Islet precursor cell (in vitro differentiated cells): ENCODE measurements around the gene SLC25A39.
"Not testable (repeated sequence)": the region's sequence is repeated elsewhere in the genome, so short reads cannot be mapped to it uniquely, and the experiment has no call there.

Experiments used
- DNase-seq: peaks from one replicate; pipeline ENCODE4 v3.0.0-alpha.2; 2018

Gene SLC25A39

DNA sequence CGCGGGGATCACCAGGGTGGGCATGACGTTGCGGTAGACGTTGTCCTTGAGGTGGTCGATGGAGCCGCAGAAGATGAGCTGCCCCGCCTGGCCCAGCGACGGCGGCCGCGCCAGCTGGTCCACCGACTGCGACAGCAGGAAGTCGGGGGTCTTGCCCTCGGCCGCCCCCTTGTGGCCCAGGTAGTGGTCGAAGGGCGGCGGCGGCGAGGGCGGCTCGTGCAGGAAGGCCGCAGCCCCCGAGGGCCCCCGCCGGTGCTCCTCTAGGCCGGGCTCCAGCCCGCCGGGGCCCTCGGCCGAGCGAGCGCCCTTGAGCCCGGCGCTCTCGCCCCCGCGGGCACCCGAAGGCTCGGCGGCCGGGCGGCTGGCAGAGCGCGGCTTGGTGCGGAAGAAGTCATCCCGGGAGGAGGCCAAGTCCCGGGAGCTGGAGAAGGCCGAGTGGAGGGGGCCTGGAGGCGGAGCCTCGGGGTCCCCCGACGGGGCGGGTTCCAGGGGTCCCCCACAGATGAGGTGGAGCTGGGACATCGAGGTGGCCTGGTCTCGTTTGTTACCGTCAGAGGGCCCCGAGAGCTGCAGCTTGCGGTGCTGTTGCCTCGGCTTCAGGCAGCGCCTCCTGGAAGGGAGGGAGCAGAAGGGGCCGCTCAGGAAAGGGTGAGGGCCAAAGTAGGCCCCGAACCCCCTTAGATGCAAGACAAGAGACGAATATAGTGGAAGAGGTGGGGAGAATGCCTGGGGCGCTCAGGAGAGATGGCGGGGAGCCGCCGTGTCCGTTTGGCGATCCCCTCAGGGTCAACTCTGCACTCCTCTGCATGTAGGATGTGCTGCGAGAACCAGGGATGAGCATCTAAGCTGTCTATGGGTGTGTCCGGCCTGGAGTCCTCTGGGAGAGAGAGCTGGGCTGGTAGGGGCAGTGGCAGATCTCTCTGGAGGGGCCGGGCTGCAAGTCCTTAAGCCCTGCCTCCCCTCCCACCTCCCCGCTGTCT is 30.2 kb upstream of the SLC25A39 start:
- DNase-seq = peak; percentile 89

DNA sequence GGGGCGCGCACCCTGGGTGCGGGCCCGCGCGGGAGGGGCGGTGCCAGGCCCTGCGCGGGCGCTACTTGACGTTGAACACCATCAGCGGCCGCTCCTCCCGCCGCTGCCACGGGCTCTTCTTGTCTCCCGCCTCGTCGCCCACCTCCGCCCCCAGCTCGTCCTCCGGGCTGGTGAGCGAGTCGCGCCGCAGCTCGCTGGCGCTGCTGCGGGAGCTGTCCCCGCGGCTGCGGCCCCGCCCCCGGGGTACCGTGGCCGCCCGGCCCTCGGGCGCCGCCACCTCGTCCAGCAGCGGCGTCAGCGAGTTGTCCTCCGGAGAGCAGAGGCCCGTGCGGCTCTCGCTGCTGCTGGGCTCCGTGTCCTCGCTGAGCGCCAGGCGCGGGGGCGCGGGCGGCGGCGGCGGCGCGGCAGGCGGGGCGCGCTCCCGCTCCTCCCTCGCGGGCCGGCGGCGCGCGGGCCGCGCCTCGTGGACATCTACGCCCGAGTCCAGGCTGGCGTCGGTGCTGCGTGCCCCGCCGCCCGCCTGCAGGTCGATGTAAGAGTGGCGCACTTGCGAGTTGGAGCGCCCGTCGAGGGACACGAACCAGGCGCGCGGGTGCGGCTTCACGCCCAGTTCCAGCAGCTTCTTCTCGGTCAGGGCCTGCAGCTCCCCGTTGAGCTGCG is 29.2 kb upstream of the SLC25A39 start:
- DNase-seq = peak; percentile 79

DNA sequence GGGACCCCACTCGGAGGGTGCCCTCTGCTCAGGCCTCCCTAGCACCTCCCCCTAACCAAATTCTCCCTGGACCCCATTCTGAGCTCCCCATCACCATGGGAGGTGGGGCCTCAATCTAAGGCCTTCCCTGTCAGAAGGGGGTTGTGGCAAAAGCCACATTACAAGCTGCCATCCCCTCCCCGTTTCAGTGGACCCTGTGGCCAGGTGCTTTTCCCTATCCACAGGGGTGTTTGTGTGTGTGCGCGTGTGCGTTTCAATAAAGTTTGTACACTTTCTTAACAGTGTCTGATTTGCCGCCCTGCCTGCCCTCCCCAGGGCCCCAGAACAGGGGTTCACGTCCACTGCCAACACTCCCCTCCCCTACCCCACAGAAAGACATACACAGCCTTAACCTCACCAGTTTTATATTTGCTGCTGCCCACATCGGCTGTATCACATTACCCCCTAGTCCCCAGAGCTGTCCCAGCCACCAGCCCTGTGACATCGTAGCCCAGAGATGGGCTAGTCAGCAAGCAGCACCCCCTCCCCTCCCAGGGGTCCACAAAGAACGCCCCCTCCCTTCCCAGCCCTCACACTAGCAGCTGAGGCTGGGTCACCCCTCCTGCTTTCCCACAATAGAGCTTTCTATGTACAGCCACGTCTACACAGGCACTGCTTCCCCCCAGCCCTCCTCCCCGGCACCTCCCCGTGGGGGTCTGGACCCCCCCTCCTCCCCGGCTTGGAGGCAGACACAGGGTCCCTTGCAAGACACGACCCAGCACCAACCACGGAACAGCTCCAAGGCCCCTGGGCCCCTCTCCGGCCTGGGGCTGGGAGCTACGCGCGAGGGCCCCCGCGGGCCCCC is 28.4 kb upstream of the SLC25A39 start:
- DNase-seq = no peak

DNA sequence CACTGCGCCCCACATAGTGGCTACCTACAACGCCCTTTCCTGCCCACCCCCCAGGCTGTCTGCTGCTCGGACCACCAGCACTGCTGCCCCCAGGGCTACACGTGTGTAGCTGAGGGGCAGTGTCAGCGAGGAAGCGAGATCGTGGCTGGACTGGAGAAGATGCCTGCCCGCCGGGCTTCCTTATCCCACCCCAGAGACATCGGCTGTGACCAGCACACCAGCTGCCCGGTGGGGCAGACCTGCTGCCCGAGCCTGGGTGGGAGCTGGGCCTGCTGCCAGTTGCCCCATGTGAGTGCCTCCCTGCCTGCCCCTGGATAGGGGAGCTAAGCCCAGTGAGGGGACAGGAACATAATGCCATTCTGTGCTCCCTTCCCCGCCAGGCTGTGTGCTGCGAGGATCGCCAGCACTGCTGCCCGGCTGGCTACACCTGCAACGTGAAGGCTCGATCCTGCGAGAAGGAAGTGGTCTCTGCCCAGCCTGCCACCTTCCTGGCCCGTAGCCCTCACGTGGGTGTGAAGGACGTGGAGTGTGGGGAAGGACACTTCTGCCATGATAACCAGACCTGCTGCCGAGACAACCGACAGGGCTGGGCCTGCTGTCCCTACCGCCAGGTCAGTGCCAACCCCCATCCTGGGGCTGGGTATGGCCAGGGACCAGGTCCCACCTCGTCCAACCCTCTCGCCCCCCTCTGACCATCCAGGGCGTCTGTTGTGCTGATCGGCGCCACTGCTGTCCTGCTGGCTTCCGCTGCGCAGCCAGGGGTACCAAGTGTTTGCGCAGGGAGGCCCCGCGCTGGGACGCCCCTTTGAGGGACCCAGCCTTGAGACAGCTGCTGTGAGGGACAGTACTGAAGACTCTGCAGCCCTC is 27.6 kb upstream of the SLC25A39 start:
- no peak for DNase-seq

DNA sequence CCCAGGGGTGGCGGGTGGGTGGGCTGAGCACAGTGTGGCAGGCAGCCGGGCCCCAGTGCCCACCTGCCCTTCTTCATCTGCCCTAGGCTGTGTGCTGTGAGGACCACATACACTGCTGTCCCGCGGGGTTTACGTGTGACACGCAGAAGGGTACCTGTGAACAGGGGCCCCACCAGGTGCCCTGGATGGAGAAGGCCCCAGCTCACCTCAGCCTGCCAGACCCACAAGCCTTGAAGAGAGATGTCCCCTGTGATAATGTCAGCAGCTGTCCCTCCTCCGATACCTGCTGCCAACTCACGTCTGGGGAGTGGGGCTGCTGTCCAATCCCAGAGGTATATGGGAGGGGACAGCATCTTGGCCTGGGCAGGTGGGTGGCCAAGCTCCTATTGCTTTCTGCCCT is 26.8 kb upstream of the SLC25A39 start:
- no peak for DNase-seq

DNA sequence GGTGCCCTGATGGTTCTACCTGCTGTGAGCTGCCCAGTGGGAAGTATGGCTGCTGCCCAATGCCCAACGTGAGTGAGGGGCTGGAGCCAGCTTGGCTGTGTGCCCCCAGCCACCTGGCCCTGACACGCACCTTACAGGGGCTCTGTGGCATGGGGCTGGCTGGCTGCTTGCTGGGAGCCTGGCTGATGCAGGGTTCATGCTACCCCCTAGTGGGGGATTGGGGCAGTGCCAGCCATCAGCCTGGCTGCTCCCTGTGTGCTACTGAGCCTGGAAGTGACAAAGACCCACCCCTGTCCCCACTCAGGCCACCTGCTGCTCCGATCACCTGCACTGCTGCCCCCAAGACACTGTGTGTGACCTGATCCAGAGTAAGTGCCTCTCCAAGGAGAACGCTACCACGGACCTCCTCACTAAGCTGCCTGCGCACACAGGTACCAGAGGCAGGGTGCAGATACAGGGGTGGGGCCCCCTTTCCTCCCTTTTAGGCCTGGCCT is 26.2 kb upstream of the SLC25A39 start:
- DNase-seq = peak; percentile 93

DNA sequence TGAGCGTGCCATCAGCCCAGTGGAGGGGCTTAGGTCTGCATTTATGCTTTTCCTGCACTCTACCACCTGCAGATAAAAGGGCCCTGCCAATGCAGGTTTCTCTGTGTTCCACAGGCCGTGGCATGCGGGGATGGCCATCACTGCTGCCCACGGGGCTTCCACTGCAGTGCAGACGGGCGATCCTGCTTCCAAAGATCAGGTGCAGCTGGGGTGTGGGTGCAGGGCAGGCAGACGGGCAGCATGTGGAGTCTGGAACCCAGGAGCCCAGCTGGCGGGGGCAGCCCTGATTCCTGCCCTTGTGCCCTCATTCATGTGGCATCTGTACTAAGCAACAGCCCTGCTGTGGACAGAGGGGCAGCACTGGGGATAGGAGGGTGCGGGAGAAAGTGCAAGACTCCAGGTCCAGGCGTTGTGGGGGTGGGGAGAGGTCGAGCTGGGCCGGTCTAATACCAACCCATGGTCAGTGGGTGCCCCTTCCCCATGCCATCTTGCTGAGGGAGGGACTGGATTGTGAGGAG is 25.0 kb upstream of the SLC25A39 start:
- DNase-seq = no peak

DNA sequence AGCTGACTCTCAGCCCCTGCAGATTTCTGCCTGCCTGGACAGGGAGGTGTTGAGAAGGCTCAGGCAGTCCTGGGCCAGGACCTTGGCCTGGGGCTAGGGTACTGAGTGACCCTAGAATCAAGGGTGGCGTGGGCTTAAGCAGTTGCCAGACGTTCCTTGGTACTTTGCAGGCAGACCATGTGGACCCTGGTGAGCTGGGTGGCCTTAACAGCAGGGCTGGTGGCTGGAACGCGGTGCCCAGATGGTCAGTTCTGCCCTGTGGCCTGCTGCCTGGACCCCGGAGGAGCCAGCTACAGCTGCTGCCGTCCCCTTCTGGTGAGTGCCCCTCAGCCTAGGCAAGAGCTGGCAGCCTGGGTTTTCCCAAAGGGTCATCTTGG is 24.4 kb upstream of the SLC25A39 start:
- DNase-seq = no peak

DNA sequence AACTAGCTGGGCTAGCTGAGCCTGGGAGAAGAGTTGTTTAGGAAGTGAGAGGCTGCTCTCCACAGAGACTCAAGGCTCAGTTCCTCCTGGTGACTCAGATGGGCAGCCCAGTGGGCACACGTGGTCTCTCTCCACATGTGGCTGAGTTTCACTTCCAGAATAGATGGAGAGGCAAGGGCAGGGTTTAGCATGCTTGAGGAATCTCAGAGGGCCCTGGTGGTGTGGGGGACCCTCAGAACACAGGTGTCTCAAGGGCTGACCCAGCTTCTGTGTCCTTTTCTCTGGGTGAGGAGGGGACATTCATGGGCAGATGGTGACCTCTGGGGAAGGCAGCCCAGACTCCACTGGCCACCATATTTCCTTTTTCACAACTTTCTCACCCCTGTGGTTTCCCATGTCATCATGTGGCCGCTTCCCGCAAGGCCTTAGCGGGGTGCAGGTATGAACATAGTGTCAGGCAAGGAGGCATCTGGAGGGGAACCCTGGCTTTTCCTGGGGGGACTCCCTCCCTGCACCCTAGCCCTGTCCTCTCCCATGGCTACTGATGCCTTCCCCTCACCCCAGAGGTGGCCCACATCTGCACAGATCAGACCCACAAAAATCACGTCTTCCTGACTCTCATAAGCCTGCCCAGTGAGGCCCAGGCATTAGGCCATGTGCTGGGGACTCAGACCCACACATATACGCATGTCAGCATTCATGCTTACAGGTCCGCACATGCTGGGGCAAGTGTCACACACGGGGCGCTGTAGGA is 23.8 kb upstream of the SLC25A39 start:
- no peak for DNase-seq

DNA sequence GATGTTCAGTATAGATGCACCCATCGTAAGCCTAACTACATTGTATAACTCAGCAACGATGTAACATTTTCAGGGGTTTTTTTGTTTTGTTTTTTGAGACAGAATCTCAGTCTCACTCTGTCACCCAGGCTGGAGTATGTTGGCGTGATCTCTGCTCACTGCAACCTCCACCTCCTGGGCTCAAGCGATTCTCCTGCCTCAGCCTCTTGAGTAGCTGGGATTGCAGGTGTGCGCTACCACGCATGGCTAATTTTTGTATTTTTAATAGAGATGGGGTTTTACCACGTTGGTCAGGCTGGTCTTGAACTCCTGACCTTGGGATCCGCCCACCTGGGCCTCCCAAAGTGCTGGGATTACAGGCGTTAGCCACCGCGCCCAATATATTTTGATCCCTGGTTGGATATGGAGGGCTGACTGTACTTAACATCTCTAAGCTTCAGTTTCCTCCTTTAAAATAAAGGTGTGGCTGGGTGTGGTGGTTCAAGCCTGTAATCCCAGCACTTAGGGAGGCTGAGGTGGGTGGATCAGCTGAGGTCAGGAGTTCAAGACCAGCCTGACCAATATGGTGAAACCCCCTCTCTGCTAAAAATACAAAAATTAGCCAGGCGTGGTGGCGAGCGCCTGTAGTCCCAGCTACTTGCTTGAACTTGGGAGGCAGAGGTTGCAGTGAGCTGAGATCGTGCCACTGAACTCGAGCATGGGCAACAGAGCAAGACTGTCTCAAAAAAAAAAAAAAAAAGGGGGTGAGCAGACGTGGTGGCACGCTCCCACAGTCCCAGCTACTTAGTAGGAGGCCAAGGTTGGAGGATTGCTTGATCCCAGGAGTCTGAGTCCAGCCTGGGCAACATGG is 22.8 kb upstream of the SLC25A39 start:
- not testable (repeated sequence) for DNase-seq

DNA sequence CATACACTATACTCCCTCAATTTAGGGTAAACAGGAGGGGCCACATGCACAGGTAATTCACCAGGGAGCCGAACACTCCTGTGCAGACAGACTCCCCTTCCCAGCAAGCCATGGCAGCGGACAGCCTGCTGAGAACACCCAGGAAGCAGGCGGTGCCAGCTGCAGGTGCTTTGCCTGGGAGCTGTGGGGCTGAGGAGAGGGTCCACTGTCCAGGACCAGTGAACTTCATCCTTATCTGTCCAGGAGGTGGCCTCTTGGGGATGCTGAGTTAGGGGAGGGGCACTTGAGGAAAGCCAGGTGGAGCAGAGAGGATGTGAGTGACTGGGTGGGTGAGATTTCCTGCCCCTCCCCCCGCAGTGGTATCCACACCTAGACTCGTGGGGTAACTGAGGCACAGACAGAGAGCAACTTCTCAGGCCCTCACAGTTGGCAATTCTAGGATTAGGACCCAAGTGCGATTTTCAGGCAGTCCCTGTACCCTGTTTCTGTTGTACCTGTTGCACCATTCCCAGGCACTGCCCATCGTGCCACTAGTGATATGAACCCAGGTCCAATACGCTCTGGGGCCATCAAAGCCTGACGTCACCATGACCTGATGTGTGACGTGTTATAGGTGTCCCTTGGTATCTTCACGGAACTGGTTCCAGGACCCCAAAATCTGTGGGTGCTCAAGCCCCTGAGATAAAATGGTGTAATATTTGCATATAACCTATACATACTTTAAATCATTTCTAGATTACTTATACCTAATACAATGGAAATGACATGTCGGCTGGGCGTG is 21.6 kb upstream of the SLC25A39 start:
- DNase-seq = peak; percentile 43

DNA sequence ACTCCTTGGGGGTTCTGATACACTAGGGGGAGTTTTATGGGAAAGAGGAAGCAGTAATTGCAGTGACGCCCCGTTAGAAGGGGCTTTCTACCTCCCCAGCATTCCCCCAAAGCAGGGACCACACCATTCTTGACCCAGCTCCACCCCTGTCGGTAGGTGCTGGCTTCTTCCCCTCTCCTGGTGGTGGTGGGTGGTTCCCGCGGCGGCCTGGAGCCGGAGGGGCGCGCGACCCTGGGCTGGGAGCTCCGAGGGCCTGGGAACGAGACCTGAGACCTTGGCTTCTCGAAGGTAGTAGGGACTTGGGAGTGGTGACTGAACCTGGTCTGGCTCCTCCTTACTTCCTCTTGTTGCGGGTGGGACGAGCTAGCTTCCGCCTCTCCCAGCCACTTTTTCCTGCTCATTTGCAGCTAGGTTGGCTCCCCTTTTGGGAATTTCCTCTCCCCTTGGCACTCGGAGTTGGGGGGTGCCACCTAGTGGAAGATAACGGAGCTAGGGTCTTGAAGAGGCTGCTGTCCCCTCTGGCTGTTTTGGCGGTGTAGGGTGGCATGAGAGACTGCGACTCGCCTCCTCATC is 20.9 kb upstream of the SLC25A39 start:
- peak; percentile 85 for DNase-seq

DNA sequence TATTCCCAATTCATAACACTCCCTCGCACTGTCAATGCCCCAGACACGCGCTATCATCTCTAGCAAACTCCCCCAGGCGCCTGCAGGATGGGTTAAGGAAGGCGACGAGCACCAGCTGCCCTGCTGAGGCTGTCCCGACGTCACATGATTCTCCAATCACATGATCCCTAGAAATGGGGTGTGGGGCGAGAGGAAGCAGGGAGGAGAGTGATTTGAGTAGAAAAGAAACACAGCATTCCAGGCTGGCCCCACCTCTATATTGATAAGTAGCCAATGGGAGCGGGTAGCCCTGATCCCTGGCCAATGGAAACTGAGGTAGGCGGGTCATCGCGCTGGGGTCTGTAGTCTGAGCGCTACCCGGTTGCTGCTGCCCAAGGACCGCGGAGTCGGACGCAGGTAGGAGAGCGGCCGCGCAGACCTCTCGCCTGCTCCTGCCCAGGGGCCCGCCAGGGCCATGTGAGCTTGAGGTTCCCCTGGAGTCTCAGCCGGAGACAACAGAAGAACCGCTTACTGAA is 20.4 kb upstream of the SLC25A39 start, which contains the start of gene GRN:
GRN (plus strand) TSS at position 364 of the 515 bp plus-strand sequence. CDS start 3,863 bp downstream, outside the sequence.
- peak; percentile 100 for DNase-seq

DNA sequence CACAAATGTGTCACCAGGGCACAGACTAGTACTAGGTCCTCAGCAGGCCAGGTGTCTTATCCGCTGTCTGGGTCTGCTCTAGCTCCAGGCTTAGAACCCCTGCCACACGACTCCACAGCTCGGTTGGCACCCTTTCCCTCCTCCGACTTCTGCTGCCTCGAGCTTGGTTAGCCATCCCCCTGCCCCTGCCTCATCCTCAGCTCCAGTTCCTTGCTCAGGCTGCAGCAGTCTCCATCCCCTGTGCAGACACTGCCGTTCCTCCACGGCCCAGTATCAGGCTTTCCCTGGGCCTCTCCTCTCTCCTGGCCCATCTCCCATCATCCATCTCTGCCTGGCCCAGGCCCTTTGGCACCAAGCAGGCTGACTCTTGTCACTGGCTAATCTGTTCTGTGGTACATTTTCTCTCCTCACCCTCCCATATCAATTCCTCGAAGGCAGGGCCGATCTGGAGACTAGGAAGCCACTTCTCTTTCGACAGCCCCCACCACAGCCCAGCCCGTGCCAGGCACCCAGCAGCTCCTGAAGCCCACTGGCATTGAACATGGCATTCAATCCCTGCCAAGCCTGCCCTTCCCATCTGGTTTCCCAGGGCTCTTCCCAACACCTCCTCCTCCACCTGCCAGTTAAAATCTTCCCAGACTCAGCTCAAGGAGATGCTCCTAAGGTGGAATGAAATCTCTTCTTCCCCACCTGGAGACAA is 19.0 kb upstream of the SLC25A39 start:
- DNase-seq = no peak

DNA sequence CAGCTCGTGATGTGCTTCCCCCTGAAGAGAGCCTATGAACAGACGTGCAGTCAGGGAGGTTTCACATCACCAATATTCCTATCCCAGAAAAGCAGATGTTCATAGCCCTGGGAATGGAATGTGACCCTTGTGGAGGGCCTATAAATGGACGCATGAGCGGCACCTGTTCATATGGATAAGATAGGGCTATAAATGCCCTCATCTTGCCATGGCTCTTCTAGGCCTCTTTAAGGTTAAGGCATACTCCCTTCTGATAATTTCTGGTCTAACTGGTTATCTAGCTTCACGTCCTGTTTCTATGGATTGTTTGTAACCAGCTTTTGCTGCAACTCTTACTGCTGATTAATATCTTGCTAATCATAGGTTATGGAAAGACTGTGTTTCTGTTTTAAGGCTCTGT is 15.9 kb upstream of the SLC25A39 start:
- not testable (repeated sequence) for DNase-seq

DNA sequence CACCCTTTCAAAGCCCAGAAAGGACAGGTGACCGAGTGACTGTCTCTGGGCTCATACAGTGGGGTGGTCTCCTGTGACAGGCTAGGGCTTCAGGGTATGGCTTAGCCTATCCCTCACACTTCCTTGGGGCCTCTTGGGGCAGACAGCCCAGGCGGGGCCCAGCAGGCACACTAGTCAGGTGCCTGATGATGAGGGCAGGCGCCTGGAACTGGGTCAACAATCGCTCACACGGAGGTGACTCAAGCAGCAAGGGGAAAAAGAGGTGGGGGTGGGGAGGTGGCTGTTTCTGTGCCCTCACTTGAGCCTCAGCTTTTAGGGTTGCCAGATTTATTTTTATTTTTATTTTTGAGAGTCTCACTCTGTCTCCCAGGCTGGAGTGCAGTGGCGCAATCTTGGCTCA is 14.1 kb upstream of the SLC25A39 start:
- DNase-seq = no peak

DNA sequence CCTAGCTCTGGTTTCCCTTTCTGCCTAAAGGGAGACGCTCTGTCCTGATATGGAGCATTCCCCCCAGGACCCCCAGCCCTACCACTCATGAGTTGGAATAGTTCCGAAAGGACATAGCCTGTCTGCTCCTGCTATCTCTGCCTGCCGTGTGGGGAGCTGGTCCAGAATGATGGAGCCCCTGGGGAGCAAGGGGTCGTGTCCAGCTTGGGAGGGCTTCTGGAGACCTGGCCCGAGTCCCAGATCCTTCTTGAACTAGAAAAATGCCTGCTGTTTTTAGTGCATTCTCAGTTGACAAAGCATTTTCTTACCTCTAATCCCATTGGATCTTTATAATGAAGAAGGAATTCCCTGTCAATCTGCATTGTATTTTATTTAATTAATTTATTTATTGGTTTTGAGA is 11.3 kb upstream of the SLC25A39 start:
- no peak for DNase-seq

DNA sequence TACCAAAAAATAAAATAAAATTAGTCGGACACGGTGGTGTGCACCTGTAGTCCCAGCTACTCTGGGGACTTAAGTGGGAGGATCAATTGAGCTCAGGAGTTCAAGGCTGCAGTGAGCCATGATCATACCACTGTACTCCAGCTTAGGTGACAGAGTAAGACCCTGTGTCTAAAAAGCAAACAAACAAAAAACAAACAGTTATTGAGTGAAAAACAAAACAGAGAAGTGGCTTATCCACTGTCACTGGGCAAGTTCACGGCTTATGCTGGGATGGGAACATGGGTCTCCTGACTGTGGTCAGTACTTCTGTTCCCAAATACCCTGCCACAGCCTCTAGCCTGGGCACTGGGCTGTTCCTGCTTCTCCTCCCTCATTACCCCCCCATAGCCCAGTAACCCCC is 10.9 kb upstream of the SLC25A39 start:
- no peak for DNase-seq
